ENCODE data around the gene GPC5.
A peak's percentile ranks its signal among the peaks of the same experiment; 100 is the strongest.

Gene GPC5

GRCh38 chr13:91907398-91907797, 509.0 kb downstream of the GPC5 start:
- no peak for DNase-seq

DNA sequence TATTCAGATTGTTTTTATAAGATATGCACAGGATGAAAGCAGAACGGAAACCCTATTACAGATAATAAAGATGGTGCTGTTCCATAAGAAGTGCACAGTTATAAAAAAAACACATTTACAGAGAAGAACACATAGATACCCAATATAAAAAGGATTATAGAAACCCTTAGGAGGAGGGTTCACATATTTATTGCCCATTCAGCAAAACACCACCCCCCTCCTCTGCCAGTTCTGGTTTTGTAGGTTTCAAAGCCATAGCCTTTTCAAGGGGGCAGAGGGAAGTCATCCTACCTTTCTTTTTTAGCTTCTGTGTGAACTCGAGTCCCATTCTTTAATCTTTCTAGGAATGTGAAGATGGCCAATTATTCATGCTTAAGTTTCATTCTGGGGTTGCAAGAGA, 511.2 kb downstream of the GPC5 start:
- DNase-seq = no peak

GRCh38 chr13:91922969-91923592, 524.7 kb downstream of the GPC5 start:
- no peak for DNase-seq

DNA sequence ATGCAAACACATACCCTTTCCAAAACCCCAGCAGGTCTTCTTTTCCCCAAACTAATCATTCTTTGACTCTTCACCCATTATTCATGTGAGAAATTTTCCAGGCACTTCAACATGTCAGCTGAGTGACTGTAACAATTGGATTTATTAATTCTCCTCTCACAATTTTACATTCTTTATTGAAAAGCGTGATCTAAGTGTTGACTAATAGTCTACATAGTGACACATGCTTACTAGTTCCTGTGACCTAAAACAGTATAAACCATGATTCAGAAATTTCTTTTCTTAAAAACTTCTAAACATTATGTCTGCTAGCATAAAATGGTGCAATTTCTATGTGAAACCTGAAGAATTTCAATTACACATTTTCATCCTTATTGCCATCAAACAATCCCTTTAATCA, 532.3 kb downstream of the GPC5 start:
- DNase-seq = no peak

DNA sequence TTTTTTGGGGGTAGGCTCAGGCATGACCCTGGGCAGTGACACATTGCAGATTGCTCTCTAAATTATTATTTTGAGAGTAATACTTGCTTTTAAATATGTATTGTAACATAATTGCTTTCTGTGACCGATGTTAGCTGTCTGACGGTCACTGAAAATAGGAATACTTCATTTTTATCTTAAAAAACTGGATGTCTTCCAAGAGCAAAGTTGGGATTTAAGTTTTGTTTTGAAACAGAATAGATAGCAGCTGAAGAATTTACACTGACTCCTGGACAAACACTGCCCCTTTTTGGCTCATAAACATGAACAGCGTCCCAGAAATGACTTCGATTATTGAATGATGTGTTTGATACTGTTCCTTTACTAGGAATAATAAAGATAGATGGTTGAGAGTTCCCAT, 535.9 kb downstream of the GPC5 start:
- no peak for DNase-seq

- peak; percentile 21 for DNase-seq
Measured at GRCh38 chr13:91946498-91947070, 548.2 kb downstream of the GPC5 start.

GRCh38 chr13:91948736-91949135, 550.3 kb downstream of the GPC5 start:
- DNase-seq = peak; percentile 92

DNA sequence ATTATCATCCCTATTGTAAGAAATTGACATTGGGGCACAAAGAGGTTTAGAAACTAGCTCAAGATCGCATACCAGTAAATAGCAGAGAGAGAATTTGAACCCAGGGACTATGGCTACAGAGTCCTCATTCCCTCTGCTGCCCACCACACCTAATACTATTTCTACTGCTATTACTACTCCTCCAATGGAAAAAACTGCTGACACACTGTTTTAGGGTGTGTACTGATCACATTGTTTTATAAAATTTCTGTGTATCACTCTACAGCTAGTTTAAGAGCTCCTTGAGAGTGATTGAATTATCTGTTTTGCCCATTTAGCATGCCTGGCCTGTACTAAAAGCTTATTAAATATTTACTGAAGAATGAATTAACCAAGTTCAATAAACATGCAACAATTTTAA, 552.4 kb downstream of the GPC5 start:
- no peak for DNase-seq

GRCh38 chr13:91955546-91956355, 557.3 kb downstream of the GPC5 start:
- no peak for DNase-seq

- DNase-seq = no peak
Measured at GRCh38 chr13:91960947-91961346, 562.5 kb downstream of the GPC5 start.

- DNase-seq = no peak
Measured at GRCh38 chr13:91962946-91963345, 564.5 kb downstream of the GPC5 start.

- no peak for DNase-seq
Measured at GRCh38 chr13:91965511-91965910, 567.1 kb downstream of the GPC5 start.

DNA sequence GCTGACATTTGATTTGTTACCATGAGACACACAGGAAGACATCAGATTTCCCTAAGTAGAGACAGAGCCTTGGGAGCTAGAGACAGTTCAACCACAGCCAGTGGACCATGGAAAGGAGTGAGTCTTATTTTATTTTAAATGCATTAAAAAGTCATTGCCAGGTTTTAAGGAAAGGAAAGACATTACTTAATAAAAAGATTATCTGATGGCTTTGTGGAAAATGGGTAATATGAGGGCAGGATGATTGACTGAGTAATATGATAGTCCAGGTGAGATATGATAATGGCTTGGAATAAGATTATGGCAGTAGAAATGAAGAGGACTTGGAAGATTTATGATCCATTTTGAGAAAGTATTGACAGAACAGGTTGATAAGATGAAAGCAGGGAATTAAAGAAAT, 580.1 kb downstream of the GPC5 start:
- no peak for DNase-seq

DNA sequence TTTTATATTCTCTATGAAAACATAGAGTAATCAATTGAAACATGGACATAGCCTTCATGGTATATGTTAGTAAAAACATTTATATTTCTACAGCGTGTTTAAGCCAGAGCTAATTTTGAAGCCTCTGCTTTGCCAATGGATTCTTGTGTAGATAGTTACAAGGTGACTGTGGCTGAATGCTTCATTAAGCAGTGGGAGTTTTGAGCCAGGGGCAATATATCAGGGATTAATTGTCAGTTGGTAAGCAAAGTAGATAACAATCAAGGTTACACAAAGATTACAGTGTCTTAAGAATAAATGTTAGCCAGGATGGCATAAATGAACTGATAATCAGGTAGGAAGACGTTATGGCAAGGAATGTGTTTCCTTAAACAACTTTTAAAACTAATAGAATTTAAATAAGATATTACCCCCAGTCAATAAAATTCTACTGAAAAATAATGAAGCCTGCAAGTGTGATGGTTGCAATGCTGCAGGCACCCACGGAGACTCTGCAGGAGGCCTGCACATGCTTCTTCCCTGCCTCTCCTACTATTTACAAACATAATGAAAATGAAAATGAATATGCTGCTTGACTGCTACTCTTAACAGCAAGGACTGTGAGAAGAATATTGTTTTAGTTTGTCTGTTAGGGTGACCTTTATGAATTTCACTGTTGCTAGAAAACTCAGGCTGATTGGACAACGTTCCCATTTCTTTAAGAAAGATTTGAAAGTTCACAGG, 588.5 kb downstream of the GPC5 start:
- DNase-seq = no peak

DNA sequence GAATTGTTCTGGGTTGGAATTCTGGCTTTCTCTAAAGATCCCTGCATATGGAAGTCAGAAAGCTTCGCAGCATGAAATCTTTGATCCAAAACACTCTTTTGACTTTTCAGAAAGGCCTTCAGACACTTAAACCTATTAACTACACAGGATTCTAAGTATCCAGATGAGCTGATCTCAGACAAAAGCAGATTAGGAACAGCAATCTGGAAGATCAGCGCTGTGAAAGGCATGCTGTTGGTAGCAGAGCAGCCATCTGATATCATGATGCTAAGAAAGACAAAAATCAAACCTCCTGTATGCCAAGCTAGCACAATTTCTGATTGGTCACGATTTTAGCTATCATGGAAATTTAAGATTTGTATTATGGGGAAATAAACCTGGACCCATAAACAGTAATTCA, 589.9 kb downstream of the GPC5 start:
- DNase-seq = peak; percentile 88

GRCh38 chr13:92012787-92013186, 614.4 kb downstream of the GPC5 start:
- no peak for DNase-seq

GRCh38 chr13:92017737-92018136, 619.3 kb downstream of the GPC5 start:
- DNase-seq = no peak

- no peak for DNase-seq
Measured at GRCh38 chr13:92028695-92029094, 630.3 kb downstream of the GPC5 start.

DNA sequence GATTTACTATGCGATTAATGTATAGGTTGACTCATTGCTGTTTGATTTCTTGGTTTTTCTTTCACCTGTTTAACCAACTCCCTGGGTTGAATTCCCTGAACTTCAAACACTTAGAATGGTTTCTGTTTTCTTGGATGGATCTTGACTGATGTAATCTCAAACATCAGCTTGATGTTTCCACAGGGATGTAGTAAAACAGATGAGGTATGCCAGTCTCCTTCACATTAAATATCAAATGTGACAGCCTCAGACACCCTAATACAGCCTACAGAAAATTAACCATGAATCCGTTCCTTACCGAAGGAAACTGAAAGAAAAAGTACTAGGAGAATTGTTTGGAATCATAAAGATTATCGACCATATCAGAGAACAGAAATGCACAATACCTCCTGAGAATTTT, 631.2 kb downstream of the GPC5 start:
- DNase-seq = no peak

GRCh38 chr13:92038905-92039304, 640.5 kb downstream of the GPC5 start:
- DNase-seq = no peak

GRCh38 chr13:92042522-92042921, 644.1 kb downstream of the GPC5 start:
- no peak for DNase-seq

DNA sequence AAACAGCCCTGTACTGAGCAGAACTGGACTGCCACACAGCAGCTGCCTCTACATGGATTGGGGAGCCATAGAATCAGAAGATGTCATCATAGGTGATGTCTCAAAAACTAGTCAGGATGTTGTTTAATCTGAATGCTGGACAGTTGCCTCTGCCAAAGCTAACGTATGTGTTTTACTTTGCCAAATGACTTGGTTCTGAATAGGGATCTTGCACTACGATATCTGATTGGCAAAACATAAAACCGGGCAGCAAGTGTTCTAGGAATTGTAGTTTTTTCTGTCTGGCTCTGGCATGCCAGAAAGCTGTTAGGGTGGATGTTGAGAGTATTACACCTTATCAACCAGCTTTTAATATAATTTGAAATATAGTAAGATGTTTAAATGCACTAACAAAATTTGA, 645.9 kb downstream of the GPC5 start:
- DNase-seq = no peak

- DNase-seq = no peak
Measured at GRCh38 chr13:92054389-92054788, 656.0 kb downstream of the GPC5 start.

- DNase-seq = peak; percentile 15
Measured at GRCh38 chr13:92074658-92075057, 676.2 kb downstream of the GPC5 start.

Data from NCI-H524 treated with DMSO at 0.1 percent for 48 hours (cell line).